ENCODE results near the gene TMEFF2. TPM values are rescaled to one million over a fixed set of nuclear protein-coding genes. Genes with fewer than 3 reads are reported as not detected.

TMEFF2 gene
- total RNA-seq, 4 donors from 2014 or later, result 0.20 TPM; not detected in 3

DNA sequence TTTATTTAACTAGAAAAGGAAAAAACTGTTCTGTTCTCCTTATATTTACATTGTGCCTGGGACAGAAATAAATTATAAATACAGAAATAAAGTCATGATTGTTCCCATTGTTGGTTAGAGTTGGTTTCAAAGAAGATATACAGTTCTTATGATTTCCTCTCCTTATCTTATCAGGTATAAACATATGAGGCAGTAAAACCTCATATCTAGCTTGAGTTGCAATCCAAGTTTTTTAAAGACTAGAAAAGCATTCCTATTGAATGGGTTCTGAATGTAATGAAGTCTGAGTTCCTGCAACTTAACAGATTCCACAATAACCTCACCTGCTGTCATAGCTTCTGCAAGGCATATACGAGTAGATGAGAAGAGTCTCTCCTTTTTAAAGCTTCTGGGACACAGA is 233.2 kb downstream of the TMEFF2 start:
- H3K36me3 ChIP-seq, result no peaks in the 10 kb centered on the region
- no peak overlapping the region for H3K27ac ChIP-seq
- in situ Hi-C loops (cut with MboI; ENCODE audit: low sequenced_read_pairs in 4 of 4) (no loop called here), intact Hi-C loops (cut with DNase I; ENCODE audit: low total_unique reads) (no loop called here)
- DNase-seq (no peak), ATAC-seq (no peak)
- TF ChIP-seq, protein P1, sequence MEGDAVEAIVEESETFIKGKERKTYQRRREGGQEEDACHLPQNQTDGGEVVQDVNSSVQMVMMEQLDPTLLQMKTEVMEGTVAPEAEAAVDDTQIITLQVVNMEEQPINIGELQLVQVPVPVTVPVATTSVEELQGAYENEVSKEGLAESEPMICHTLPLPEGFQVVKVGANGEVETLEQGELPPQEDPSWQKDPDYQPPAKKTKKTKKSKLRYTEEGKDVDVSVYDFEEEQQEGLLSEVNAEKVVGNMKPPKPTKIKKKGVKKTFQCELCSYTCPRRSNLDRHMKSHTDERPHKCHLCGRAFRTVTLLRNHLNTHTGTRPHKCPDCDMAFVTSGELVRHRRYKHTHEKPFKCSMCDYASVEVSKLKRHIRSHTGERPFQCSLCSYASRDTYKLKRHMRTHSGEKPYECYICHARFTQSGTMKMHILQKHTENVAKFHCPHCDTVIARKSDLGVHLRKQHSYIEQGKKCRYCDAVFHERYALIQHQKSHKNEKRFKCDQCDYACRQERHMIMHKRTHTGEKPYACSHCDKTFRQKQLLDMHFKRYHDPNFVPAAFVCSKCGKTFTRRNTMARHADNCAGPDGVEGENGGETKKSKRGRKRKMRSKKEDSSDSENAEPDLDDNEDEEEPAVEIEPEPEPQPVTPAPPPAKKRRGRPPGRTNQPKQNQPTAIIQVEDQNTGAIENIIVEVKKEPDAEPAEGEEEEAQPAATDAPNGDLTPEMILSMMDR (IDR thresholded peaks at IDR 0.05 in 4 of 5, conservative IDR thresholded peaks at IDR 0.05 in 1 of 5), result no peak
- no peak for TF ChIP-seq POLR2A (IDR thresholded peaks at IDR 0.05)
- no peaks in the 10 kb centered on the region for H3K27me3 ChIP-seq
- H3K4me3 ChIP-seq, result no peak overlapping the region
- H3K9me3 ChIP-seq, result no peaks in the 10 kb centered on the region
- no peaks in the 10 kb centered on the region for H3K4me1 ChIP-seq

DNA sequence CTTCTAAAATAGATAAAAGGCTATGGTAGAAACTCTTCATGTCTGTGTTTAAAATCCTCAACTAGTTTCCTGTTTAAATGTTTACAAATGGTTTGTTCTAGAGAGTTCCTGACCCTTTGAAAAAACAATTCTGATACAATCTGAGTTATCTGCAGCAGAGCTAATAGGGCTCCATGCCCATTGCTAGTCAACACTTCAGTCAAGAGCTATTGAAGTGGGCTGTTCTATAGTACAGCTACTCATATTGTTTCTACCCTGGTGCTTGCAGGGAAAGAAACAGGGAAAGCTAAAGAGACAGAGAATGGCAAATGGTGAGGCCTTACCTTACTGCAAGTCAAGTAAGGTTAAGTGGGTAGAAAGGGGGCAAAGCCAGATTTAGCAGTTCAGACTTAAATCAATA is 235.5 kb downstream of the TMEFF2 start:
- in situ Hi-C loops (cut with MboI; ENCODE audit: low sequenced_read_pairs in 4 of 4) (no loop called here), intact Hi-C loops (cut with DNase I; ENCODE audit: low total_unique reads) (no loop called here)
- H3K4me3 ChIP-seq, result no peak overlapping the region
- H3K4me1 ChIP-seq, result no peaks in the 10 kb centered on the region
- no peaks in the 10 kb centered on the region for H3K27me3 ChIP-seq
- H3K27ac ChIP-seq, result no peak overlapping the region
- H3K36me3 ChIP-seq, result no peaks in the 10 kb centered on the region
- no peaks in the 10 kb centered on the region for H3K9me3 ChIP-seq
- ATAC-seq (no peak), DNase-seq (no peak)
- TF ChIP-seq, protein P1 (IDR thresholded peaks at IDR 0.05 in 4 of 5, conservative IDR thresholded peaks at IDR 0.05 in 1 of 5), result no peak
- TF ChIP-seq POLR2A (IDR thresholded peaks at IDR 0.05), result no peak

- no peaks in the 10 kb centered on the region for H3K4me1 ChIP-seq
- in situ Hi-C loops (cut with MboI; ENCODE audit: low sequenced_read_pairs in 4 of 4) (no loop called here), intact Hi-C loops (cut with DNase I; ENCODE audit: low total_unique reads) (no loop called here)
- H3K36me3 ChIP-seq, result no peaks in the 10 kb centered on the region
- TF ChIP-seq, protein P1 (IDR thresholded peaks at IDR 0.05 in 4 of 5, conservative IDR thresholded peaks at IDR 0.05 in 1 of 5), result no peak
- TF ChIP-seq POLR2A (IDR thresholded peaks at IDR 0.05), result no peak
- DNase-seq (no peak), ATAC-seq (no peak)
- no peak overlapping the region for H3K4me3 ChIP-seq
- no peaks in the 10 kb centered on the region for H3K9me3 ChIP-seq
- no peaks in the 10 kb centered on the region for H3K27me3 ChIP-seq
- H3K27ac ChIP-seq, result no peak overlapping the region
Observed at GRCh38 chr2:191957996-191958860, 236.5 kb downstream of the TMEFF2 start.

DNA sequence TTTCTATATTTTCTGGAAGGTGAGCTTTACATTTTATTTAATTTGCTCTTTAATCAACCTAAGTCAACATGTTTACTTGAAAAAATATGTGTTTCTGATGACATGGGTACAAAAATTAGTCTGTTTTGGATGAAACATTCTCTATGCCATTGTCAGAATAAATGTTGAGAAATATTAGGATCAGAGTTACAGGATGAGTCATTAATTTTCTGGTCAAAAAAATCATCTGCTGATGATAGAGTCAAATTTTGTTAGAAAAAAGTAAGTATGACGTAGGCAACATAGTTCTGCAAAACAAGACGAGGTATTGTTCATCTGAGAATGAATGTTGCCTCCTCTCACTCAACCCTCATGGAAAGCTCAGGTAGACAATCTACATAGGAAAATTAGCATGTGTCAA is 240.3 kb downstream of the TMEFF2 start:
- no peak for DNase-seq
- Histone ChIP-seq H3K4me1 (no peaks in the 10 kb centered on the region), H3K27me3 (no peaks in the 10 kb centered on the region), H3K9me3 (no peaks in the 10 kb centered on the region), H3K36me3 (no peaks in the 10 kb centered on the region), H3K27ac (no peak overlapping the region), H3K4me3 (no peak overlapping the region)
- in situ Hi-C loops (cut with MboI; ENCODE audit: low sequenced_read_pairs in 4 of 4), result no loop called here
- intact Hi-C loops (cut with DNase I; ENCODE audit: low total_unique reads), result no loop called here
- no peak for ATAC-seq
- TF ChIP-seq POLR2A (IDR thresholded peaks at IDR 0.05), result no peak
- TF ChIP-seq, protein P1 (IDR thresholded peaks at IDR 0.05 in 4 of 5, conservative IDR thresholded peaks at IDR 0.05 in 1 of 5), result no peak

Data from gastrocnemius medialis (tissue), 4 donors.